T-helper 1 cell treated with Interleukin-12 subunit alpha and Interleukin-12 subunit beta and Interleukin-4 antibody, amounts not matched to agents 30 μg/mL and 1 μg/mL, for 36 hours (primary cell): ENCODE data around the gene AKR1C3.
"Not testable (repeated sequence)": the region's sequence is repeated elsewhere in the genome, so short reads cannot be mapped to it uniquely, and the experiment has no call there.

Experiments used
- H3K27ac Mint-ChIP-seq: one replicate; pipeline ENCODE4 v1.8.0; 2021; ENCODE audit warnings: mild to moderate bottlenecking, mixed read lengths
- H3K27me3 Mint-ChIP-seq: one replicate; pipeline ENCODE4 v1.8.0; 2021; ENCODE audit warnings: low read depth, mixed read lengths
- H3K36me3 Mint-ChIP-seq: one replicate; pipeline ENCODE4 v1.8.0; 2021; ENCODE audit warnings: low read depth, mixed read lengths
- H3K4me1 Mint-ChIP-seq: one replicate; pipeline ENCODE4 v1.8.0; 2021; ENCODE audit warnings: low read depth, mixed read lengths
- H3K4me3 Mint-ChIP-seq: one replicate; pipeline ENCODE4 v1.8.0; 2021; ENCODE audit warnings: mild to moderate bottlenecking, moderate library complexity, mixed read lengths
- H3K9me3 Mint-ChIP-seq: one replicate; pipeline ENCODE4 v1.8.0; 2021; ENCODE audit warnings: mixed read lengths

The AKR1C3 gene

DNA sequence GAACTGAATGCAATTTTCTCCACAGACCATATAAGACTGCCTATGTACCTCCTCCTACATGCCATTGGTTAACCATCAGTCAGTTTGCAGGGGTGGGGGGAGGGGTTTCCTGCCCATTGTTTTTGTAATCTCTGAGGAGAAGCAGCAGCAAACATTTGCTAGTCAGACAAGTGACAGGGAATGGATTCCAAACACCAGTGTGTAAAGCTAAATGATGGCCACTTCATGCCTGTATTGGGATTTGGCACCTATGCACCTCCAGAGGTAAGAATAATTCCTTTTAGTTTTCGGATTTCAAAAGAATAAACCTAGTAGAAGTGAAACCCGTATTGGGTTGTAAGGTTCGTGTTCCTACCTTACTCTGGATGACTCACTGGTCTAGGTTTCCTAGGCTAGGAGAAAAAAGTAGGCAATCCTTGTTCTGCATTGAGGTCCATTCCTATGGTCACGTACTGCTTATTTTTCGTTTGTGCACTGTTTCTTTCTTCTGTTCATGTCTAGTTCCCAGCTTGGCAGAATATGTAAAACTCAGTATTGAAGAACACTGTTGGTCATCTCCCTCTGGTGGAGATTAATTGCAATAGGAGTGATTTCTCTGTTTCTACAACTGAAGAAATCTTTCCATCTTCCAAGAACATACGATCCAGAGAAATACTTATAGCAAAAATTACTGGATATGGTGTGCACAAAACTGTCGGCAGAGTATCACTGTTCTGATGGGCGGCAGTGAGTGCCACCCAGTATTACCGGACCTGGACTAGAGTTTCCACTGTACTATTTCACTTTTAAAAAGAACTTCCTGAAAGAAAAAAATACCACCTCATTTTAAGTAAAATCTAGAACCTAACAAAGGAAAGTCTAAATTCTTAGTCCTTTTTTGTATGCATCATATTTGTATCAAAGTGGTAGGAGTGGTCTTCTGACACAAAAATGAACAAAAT lies at the start of gene AKR1C3:
Gene AKR1C3, plus strand, starts transcription at position 150 of the 941 bp plus-strand sequence. Its CDS starts 31 bp downstream, at position 181.
- Mint-ChIP-seq H3K27me3 (peaks cover 25% of the 10 kb centered on the region), H3K4me3 (peak within 1 kb of the TSS; percentile 69), H3K4me1 (peaks cover 10% of the 10 kb centered on the region), H3K27ac (no peak within 1 kb of the TSS), H3K9me3 (peaks cover 3% of the 10 kb centered on the region), H3K36me3 (peaks cover 2% of the 10 kb centered on the region)

- no peak overlapping the region for H3K27ac Mint-ChIP-seq
- H3K4me3 Mint-ChIP-seq, result no peak overlapping the region
- no peaks in the 10 kb centered on the region for H3K36me3 Mint-ChIP-seq
- no peaks in the 10 kb centered on the region for H3K9me3 Mint-ChIP-seq
- no peaks in the 10 kb centered on the region for H3K27me3 Mint-ChIP-seq
- H3K4me1 Mint-ChIP-seq, result no peaks in the 10 kb centered on the region
Observed at GRCh38 chr10:5045095-5045494, 49.1 kb upstream of the AKR1C3 start.

- Mint-ChIP-seq H3K27ac (no peak overlapping the region), H3K4me1 (no peaks in the 10 kb centered on the region), H3K9me3 (no peaks in the 10 kb centered on the region), H3K4me3 (no peak overlapping the region), H3K36me3 (no peaks in the 10 kb centered on the region), H3K27me3 (no peaks in the 10 kb centered on the region)
Observed at GRCh38 chr10:5046410-5046809, 47.8 kb upstream of the AKR1C3 start.

GRCh38 chr10:5047055-5047454 lies 47.2 kb upstream of the AKR1C3 start:
- H3K36me3 Mint-ChIP-seq, H3K9me3 Mint-ChIP-seq, H3K27ac Mint-ChIP-seq, H3K4me3 Mint-ChIP-seq, H3K4me1 Mint-ChIP-seq, H3K27me3 Mint-ChIP-seq: not testable (repeated sequence)

- Mint-ChIP-seq H3K9me3 (peaks cover 8% of the 10 kb centered on the region), H3K36me3 (no peaks in the 10 kb centered on the region), H3K4me3 (no peak overlapping the region), H3K27ac (no peak overlapping the region), H3K4me1 (no peaks in the 10 kb centered on the region), H3K27me3 (no peaks in the 10 kb centered on the region)
Observed at GRCh38 chr10:5047912-5048628, 46.1 kb upstream of the AKR1C3 start.

DNA sequence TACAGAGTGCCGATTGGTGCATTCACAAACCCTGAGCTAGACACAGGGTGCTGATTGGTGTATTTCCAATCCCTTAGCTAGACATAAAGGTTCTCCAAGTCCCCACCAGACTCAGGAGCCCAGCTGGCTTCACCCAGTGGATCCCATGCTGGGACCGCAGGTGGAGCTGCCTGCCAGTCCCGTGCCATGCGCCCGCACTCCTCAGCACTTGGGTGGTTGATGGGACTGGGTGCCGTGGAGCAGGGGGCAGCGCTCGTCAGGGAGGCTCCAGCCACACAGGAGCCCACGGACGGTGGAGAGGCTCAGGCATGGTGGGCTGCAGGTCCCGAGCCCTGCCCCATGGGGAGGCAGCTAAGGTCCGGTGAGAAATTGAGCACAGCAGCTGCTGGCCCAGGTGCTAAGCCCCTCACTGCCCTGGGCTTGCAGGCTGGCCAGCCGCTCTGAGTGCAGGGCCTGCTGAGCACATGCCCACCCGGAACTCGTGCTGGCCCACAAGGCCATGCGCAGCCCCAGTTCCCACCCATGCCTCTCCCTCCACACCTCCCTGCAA lies 41.2 kb upstream of the AKR1C3 start:
- H3K4me1 Mint-ChIP-seq, H3K9me3 Mint-ChIP-seq, H3K27ac Mint-ChIP-seq, H3K36me3 Mint-ChIP-seq, H3K4me3 Mint-ChIP-seq, H3K27me3 Mint-ChIP-seq: not testable (repeated sequence)

DNA sequence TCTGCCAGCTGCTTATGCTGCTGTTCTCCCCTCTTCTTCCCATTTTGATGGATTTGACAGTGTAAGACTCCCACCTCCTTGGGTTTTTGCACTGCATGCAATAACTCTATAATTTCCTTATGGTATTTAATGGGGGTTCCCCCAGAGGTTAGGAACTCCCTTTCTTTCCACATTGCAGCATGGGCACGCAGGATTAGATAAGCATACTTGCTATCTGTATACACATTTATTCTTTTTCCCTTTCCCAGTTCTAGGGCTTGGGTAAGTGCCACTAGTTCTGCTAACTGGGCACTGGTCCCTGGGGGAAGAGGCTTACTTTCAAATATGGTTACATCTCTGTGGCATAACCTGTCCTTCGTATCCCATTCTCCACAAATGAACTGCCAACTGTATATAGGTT lies 39.4 kb upstream of the AKR1C3 start:
- H3K27ac Mint-ChIP-seq, H3K27me3 Mint-ChIP-seq, H3K4me1 Mint-ChIP-seq, H3K4me3 Mint-ChIP-seq, H3K36me3 Mint-ChIP-seq: not testable (repeated sequence)
- peaks cover 15% of the 10 kb centered on the region for H3K9me3 Mint-ChIP-seq

- H3K4me3 Mint-ChIP-seq, H3K27ac Mint-ChIP-seq, H3K27me3 Mint-ChIP-seq, H3K36me3 Mint-ChIP-seq, H3K4me1 Mint-ChIP-seq: not testable (repeated sequence)
- peaks cover 12% of the 10 kb centered on the region for H3K9me3 Mint-ChIP-seq
Observed at GRCh38 chr10:5059267-5059666, 34.9 kb upstream of the AKR1C3 start.

GRCh38 chr10:5060791-5061190 lies 33.4 kb upstream of the AKR1C3 start:
- peaks cover 12% of the 10 kb centered on the region for H3K9me3 Mint-ChIP-seq
- not testable (repeated sequence) for H3K4me3 Mint-ChIP-seq, H3K27me3 Mint-ChIP-seq, H3K4me1 Mint-ChIP-seq, H3K27ac Mint-ChIP-seq, H3K36me3 Mint-ChIP-seq

GRCh38 chr10:5064656-5065055 lies 29.6 kb upstream of the AKR1C3 start:
- peaks cover 3% of the 10 kb centered on the region for H3K27me3 Mint-ChIP-seq
- H3K27ac Mint-ChIP-seq, result no peak overlapping the region
- no peak overlapping the region for H3K4me3 Mint-ChIP-seq
- peaks cover 6% of the 10 kb centered on the region for H3K9me3 Mint-ChIP-seq
- no peaks in the 10 kb centered on the region for H3K36me3 Mint-ChIP-seq
- no peaks in the 10 kb centered on the region for H3K4me1 Mint-ChIP-seq

GRCh38 chr10:5068274-5068984 lies 25.8 kb upstream of the AKR1C3 start:
- no peak overlapping the region for H3K4me3 Mint-ChIP-seq
- H3K9me3 Mint-ChIP-seq, result peaks cover 4% of the 10 kb centered on the region
- no peak overlapping the region for H3K27ac Mint-ChIP-seq
- no peaks in the 10 kb centered on the region for H3K27me3 Mint-ChIP-seq
- no peaks in the 10 kb centered on the region for H3K4me1 Mint-ChIP-seq
- no peaks in the 10 kb centered on the region for H3K36me3 Mint-ChIP-seq

GRCh38 chr10:5070648-5071410 lies 23.4 kb upstream of the AKR1C3 start:
- Mint-ChIP-seq H3K27me3 (no peaks in the 10 kb centered on the region), H3K27ac (no peak overlapping the region), H3K4me1 (no peaks in the 10 kb centered on the region), H3K4me3 (no peak overlapping the region), H3K9me3 (peaks cover 4% of the 10 kb centered on the region), H3K36me3 (no peaks in the 10 kb centered on the region)

- Mint-ChIP-seq H3K27me3 (peaks cover 5% of the 10 kb centered on the region), H3K9me3 (peaks cover 4% of the 10 kb centered on the region), H3K4me1 (no peaks in the 10 kb centered on the region), H3K4me3 (no peak overlapping the region), H3K36me3 (peaks cover 3% of the 10 kb centered on the region), H3K27ac (no peak overlapping the region)
Observed at GRCh38 chr10:5071411-5072198, 22.6 kb upstream of the AKR1C3 start.
